ENCODE data around the gene SIM1.

SIM1 gene

GRCh38 chr6:100484474-100484873 is 19.8 kb upstream of the SIM1 start:
- no peak for TF ChIP-seq CTCF (IDR thresholded peaks at IDR 0.05; ENCODE audit: low read depth, low read length)
- DNase-seq (ENCODE audit: low read depth in 2 of 2), result no peak
- H3K4me3 ChIP-seq (replicated peaks in 1 of 2; ENCODE audit: low read depth in 2 of 2, low read length in 2 of 2), result no peak overlapping the region

- H3K4me3 ChIP-seq (replicated peaks in 1 of 2; ENCODE audit: low read depth in 2 of 2, low read length in 2 of 2), result no peak overlapping the region
- TF ChIP-seq CTCF (IDR thresholded peaks at IDR 0.05; ENCODE audit: low read depth, low read length), result no peak
- DNase-seq (ENCODE audit: low read depth in 2 of 2), result no peak
Observed at GRCh38 chr6:100482698-100483097, 18.0 kb upstream of the SIM1 start.

GRCh38 chr6:100479179-100480035 is 14.7 kb upstream of the SIM1 start:
- H3K4me3 ChIP-seq (replicated peaks in 1 of 2; ENCODE audit: low read depth in 2 of 2, low read length in 2 of 2), result no peak overlapping the region
- DNase-seq (ENCODE audit: low read depth in 2 of 2), result peak; percentile 72 to 74
- peak; percentile 67 for TF ChIP-seq CTCF (IDR thresholded peaks at IDR 0.05; ENCODE audit: low read depth, low read length)

GRCh38 chr6:100475554-100476320 is 11.0 kb upstream of the SIM1 start:
- no peak for TF ChIP-seq CTCF (IDR thresholded peaks at IDR 0.05; ENCODE audit: low read depth, low read length)
- no peak overlapping the region for H3K4me3 ChIP-seq (replicated peaks in 1 of 2; ENCODE audit: low read depth in 2 of 2, low read length in 2 of 2)
- DNase-seq (ENCODE audit: low read depth in 2 of 2), result peak in 1 of 2 donors; percentile 46

- TF ChIP-seq CTCF (IDR thresholded peaks at IDR 0.05; ENCODE audit: low read depth, low read length), result no peak
- no peak overlapping the region for H3K4me3 ChIP-seq (replicated peaks in 1 of 2; ENCODE audit: low read depth in 2 of 2, low read length in 2 of 2)
- no peak for DNase-seq (ENCODE audit: low read depth in 2 of 2)
Observed at GRCh38 chr6:100473182-100473581, 8.5 kb upstream of the SIM1 start.

- no peak overlapping the region for H3K4me3 ChIP-seq (replicated peaks in 1 of 2; ENCODE audit: low read depth in 2 of 2, low read length in 2 of 2)
- no peak for TF ChIP-seq CTCF (IDR thresholded peaks at IDR 0.05; ENCODE audit: low read depth, low read length)
- peak in 1 of 2 donors; percentile 43 for DNase-seq (ENCODE audit: low read depth in 2 of 2)
Observed at GRCh38 chr6:100472674-100473073, 8.0 kb upstream of the SIM1 start.

All from cardiac fibroblast (primary cell).